Activated T-cell treated with anti-CD3 and anti-CD28 coated beads, Interleukin-2, amount 50 U/mL, for 24 hours (primary cell): ENCODE results near the gene FBXO21.
"Not testable (repeated sequence)": the region's sequence is repeated elsewhere in the genome, so short reads cannot be mapped to it uniquely, and the experiment has no call there.

ENCODE experiments used
- DNase-seq: peaks from one replicate; pipeline ENCODE4 v3.0.0-alpha.2; 2020
- H3K27ac Mint-ChIP-seq: 2 replicates; pipeline ENCODE4 v1.8.0; 2020; ENCODE audit warnings: mild to moderate bottlenecking, mixed read lengths
- H3K27me3 Mint-ChIP-seq: 2 replicates; pipeline ENCODE4 v1.8.0; 2020; ENCODE audit warnings: mixed read lengths
- H3K36me3 Mint-ChIP-seq: 2 replicates; pipeline ENCODE4 v1.8.0; 2020; ENCODE audit warnings: low read depth, mixed read lengths
- H3K4me1 Mint-ChIP-seq: 2 replicates; pipeline ENCODE4 v1.8.0; 2020; ENCODE audit warnings: low read depth, mixed read lengths
- H3K4me3 Mint-ChIP-seq: 2 replicates; pipeline ENCODE4 v1.8.0; 2020; ENCODE audit warnings: mild to moderate bottlenecking, moderate library complexity, mixed read lengths
- H3K9me3 Mint-ChIP-seq: 2 replicates; pipeline ENCODE4 v1.8.0; 2020; ENCODE audit warnings: mixed read lengths

Gene FBXO21

GRCh38 chr12:117188961-117189724 lies 1.1 kb downstream of the FBXO21 start:
- Mint-ChIP-seq H3K27ac (peak overlapping the region; percentile 87), H3K9me3 (no peaks in the 10 kb centered on the region), H3K27me3 (no peaks in the 10 kb centered on the region), H3K4me1 (peaks cover 34% of the 10 kb centered on the region), H3K4me3 (peak overlapping the region; percentile 92), H3K36me3 (peaks cover 49% of the 10 kb centered on the region)
- no peak for DNase-seq

DNA sequence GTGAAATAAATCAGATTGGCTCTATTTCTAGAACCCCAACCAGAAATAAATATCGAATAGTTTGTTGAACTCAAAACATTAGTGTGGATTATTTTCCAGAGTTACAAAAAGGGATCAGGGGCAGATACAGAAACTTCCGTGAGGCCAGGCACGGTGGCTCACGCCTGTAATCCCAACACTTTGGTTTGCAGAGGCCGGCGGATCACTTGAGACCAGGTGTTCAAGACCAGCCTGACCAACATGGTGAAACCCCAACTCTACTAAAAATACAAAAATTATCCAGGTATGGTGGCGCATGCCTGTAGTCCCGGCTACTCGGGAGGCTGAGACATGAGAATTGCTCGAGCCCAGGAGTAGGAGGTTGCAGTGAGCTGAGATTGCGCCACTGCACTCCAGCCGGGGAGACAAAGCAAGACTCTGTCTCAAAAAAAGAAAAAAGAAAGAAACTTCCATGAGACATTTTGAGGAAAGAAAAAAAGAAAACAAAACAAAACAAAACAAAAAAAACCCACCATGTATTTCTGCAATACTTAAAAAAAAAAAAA lies 2.1 kb downstream of the FBXO21 start:
- Mint-ChIP-seq H3K4me3 (peak overlapping the region; percentile 92), H3K9me3 (no peaks in the 10 kb centered on the region), H3K27ac (no peak overlapping the region), H3K4me1 (peaks cover 34% of the 10 kb centered on the region), H3K36me3 (peaks cover 59% of the 10 kb centered on the region), H3K27me3 (no peaks in the 10 kb centered on the region)
- no peak for DNase-seq

DNA sequence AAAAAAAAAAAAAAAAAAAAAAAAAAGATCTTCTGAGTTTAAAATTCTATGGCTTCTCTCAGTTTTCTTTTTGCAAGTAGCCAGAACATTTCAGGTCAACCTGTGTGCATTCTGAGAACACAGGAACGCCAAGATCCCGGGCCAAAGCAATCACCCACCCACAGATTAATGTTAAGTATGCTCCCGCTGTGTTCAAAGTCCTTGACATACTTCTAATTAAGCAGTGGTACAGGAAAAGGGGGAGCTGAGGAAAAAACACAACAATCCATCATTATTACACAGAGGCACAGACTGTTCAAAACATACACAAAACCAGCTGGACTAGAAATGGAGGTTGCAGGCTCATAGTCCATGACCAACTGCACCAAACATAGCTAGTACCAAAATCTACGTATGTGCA lies 2.8 kb downstream of the FBXO21 start:
- H3K9me3 Mint-ChIP-seq, result no peaks in the 10 kb centered on the region
- peaks cover 34% of the 10 kb centered on the region for H3K4me1 Mint-ChIP-seq
- no peak for DNase-seq
- peak overlapping the region; percentile 65 for H3K27ac Mint-ChIP-seq
- H3K27me3 Mint-ChIP-seq, result no peaks in the 10 kb centered on the region
- no peak overlapping the region for H3K4me3 Mint-ChIP-seq
- peaks cover 66% of the 10 kb centered on the region for H3K36me3 Mint-ChIP-seq

GRCh38 chr12:117182866-117183265 lies 7.4 kb downstream of the FBXO21 start:
- no peaks in the 10 kb centered on the region for H3K9me3 Mint-ChIP-seq
- no peak for DNase-seq
- H3K27me3 Mint-ChIP-seq, result no peaks in the 10 kb centered on the region
- H3K27ac Mint-ChIP-seq, result no peak overlapping the region
- H3K4me1 Mint-ChIP-seq, result peaks cover 26% of the 10 kb centered on the region
- H3K4me3 Mint-ChIP-seq, result no peak overlapping the region
- peaks cover 93% of the 10 kb centered on the region for H3K36me3 Mint-ChIP-seq

DNA sequence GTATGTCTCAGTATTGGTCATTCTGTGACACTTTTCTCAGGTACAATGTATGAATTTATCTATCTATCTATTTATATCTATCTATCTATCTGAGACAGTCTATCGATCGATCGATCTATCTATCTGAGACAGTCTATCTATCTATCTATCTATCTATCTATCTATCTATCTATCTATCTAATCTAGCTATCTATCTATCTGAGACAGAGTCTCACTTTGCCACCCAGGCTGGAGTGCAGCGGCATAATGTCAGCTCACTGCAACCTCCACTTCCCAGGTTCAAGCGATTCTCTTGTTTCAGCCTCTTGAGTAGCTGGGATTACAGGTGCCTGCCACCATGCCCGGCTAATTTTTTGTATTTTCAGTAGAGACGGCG lies 8.8 kb downstream of the FBXO21 start:
- H3K9me3 Mint-ChIP-seq, H3K27me3 Mint-ChIP-seq, DNase-seq, H3K4me3 Mint-ChIP-seq, H3K27ac Mint-ChIP-seq: not testable (repeated sequence)
- H3K4me1 Mint-ChIP-seq, result peaks cover 20% of the 10 kb centered on the region
- peaks cover 95% of the 10 kb centered on the region for H3K36me3 Mint-ChIP-seq

DNA sequence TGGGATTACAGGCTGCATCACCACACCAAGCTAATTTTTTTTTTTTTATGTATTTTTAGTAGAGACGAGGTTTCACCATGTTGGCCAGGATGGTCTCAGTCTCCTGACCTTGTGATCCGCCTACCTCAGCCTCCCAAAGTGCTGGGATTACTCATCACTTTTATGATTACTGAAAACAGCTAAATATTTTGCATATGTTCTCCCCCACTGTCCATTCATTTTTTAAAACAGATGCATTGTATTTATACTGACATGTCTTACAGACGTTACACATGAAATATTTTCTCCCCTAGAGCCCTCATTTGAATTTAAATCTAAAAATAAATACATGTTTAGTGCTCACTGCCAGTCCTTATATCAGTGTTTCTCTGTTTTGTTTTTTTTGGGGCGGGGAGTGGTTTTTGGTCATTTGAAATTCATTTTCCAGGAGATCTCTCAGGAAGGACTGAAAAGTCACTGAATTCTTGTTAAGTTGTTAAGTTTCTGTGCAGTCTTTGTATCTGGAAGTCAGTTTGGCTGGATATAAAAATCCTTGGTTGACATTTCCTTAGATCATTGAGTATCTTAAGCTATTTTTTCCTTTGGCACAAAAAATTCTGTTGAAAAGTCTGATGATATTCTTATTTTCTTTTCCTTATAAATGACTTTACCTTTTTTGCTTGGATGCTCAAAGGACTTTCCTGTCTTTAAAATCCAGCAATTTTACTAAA lies 9.4 kb downstream of the FBXO21 start:
- H3K4me3 Mint-ChIP-seq, result no peak overlapping the region
- DNase-seq, result no peak
- peaks cover 22% of the 10 kb centered on the region for H3K4me1 Mint-ChIP-seq
- H3K9me3 Mint-ChIP-seq, result no peaks in the 10 kb centered on the region
- H3K27ac Mint-ChIP-seq, result no peak overlapping the region
- H3K27me3 Mint-ChIP-seq, result no peaks in the 10 kb centered on the region
- peaks cover 95% of the 10 kb centered on the region for H3K36me3 Mint-ChIP-seq

DNA sequence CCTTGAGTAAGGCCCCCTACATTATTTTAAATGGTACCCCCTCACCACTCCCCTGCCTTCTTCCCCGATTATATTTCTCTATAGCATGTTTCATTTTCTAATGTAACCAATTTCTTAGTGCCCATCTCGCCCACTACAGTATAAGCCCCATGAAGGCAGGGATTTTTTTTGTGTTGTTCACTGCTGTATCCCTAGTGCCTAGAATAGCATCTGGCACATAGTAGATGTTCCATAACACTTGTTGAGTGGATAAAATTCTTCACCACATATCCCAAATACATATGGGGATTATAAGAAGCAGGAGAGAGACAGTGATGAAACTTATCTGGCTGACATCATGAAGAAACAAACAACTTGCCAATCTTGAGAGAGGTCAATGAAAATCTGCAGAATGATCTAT lies 11.5 kb downstream of the FBXO21 start:
- H3K9me3 Mint-ChIP-seq, result no peaks in the 10 kb centered on the region
- no peak for DNase-seq
- H3K4me1 Mint-ChIP-seq, result peaks cover 18% of the 10 kb centered on the region
- H3K27me3 Mint-ChIP-seq, result no peaks in the 10 kb centered on the region
- H3K27ac Mint-ChIP-seq, result no peak overlapping the region
- peaks cover 97% of the 10 kb centered on the region for H3K36me3 Mint-ChIP-seq
- no peak overlapping the region for H3K4me3 Mint-ChIP-seq

- Mint-ChIP-seq H3K27me3 (no peaks in the 10 kb centered on the region), H3K4me1 (peaks cover 18% of the 10 kb centered on the region), H3K36me3 (peaks cover 97% of the 10 kb centered on the region), H3K27ac (peak overlapping the region; percentile 44), H3K9me3 (no peaks in the 10 kb centered on the region), H3K4me3 (no peak overlapping the region)
- DNase-seq, result peak; percentile 5
These were observed 12.0 kb downstream of the FBXO21 start for GRCh38 chr12:117178301-117178700.

DNA sequence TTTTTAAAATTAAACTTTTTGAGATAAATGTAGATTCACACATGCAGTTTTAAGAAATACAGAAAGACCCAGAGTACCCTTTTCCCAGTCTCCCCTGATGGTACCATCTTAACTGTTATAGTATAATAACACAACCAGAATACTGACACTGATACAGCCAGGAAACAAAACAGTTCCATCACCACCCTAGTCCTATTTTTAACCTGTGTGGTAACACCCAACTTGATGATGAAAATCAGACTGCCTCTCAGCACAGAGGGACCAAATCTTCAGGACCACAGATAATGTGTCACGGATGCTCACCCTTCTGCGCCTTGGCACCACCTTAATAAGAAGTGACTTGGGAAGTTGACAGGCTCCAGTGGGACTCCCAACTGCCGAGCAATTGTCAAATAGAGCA lies 18.1 kb downstream of the FBXO21 start:
- no peak for DNase-seq
- H3K4me1 Mint-ChIP-seq, result peaks cover 6% of the 10 kb centered on the region
- H3K27ac Mint-ChIP-seq, result peak overlapping the region; percentile 7
- no peaks in the 10 kb centered on the region for H3K9me3 Mint-ChIP-seq
- H3K4me3 Mint-ChIP-seq, result no peak overlapping the region
- no peaks in the 10 kb centered on the region for H3K27me3 Mint-ChIP-seq
- H3K36me3 Mint-ChIP-seq, result peaks cover 97% of the 10 kb centered on the region

- peaks cover 97% of the 10 kb centered on the region for H3K36me3 Mint-ChIP-seq
- H3K27ac Mint-ChIP-seq, result peak overlapping the region; percentile 53
- H3K27me3 Mint-ChIP-seq, result no peaks in the 10 kb centered on the region
- peaks cover 6% of the 10 kb centered on the region for H3K4me1 Mint-ChIP-seq
- no peak for DNase-seq
- H3K4me3 Mint-ChIP-seq, result no peak overlapping the region
- no peaks in the 10 kb centered on the region for H3K9me3 Mint-ChIP-seq
These were observed 18.6 kb downstream of the FBXO21 start for GRCh38 chr12:117171499-117172162.

DNA sequence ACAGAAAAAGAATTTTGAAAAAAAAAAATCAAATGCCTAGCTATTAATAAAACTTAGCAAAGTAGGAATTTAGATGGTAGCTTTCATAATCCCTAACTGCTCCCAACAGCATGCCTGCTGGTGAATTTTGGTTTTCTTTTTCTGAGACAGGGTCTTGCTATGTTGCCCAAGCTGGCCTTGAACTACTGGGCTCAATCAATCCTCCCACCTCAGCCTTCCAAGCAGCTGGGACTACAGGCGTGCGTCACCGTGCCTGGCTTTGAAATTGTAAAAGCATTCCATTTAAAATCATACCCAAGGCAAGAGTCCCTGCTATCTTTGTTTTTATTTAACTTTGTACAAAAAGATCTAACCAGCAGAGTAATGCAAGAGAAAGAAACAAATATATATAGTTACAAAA lies 20.7 kb downstream of the FBXO21 start:
- no peak overlapping the region for H3K27ac Mint-ChIP-seq
- no peak overlapping the region for H3K4me3 Mint-ChIP-seq
- H3K36me3 Mint-ChIP-seq, result peaks cover 97% of the 10 kb centered on the region
- DNase-seq, result no peak
- H3K4me1 Mint-ChIP-seq, result peaks cover 3% of the 10 kb centered on the region
- no peaks in the 10 kb centered on the region for H3K9me3 Mint-ChIP-seq
- no peaks in the 10 kb centered on the region for H3K27me3 Mint-ChIP-seq

GRCh38 chr12:117168976-117169375 lies 21.3 kb downstream of the FBXO21 start:
- H3K27ac Mint-ChIP-seq, result peak overlapping the region; percentile 38
- H3K4me1 Mint-ChIP-seq, result peaks cover 3% of the 10 kb centered on the region
- H3K4me3 Mint-ChIP-seq, result no peak overlapping the region
- no peak for DNase-seq
- peaks cover 97% of the 10 kb centered on the region for H3K36me3 Mint-ChIP-seq
- no peaks in the 10 kb centered on the region for H3K27me3 Mint-ChIP-seq
- H3K9me3 Mint-ChIP-seq, result no peaks in the 10 kb centered on the region

- Mint-ChIP-seq H3K4me1 (peaks cover 3% of the 10 kb centered on the region), H3K27ac (no peak overlapping the region), H3K4me3 (no peak overlapping the region), H3K36me3 (peaks cover 96% of the 10 kb centered on the region), H3K9me3 (no peaks in the 10 kb centered on the region), H3K27me3 (no peaks in the 10 kb centered on the region)
- no peak for DNase-seq
These were observed 22.5 kb downstream of the FBXO21 start for GRCh38 chr12:117167769-117168168.

- Mint-ChIP-seq H3K4me1 (peaks cover 3% of the 10 kb centered on the region), H3K36me3 (peaks cover 96% of the 10 kb centered on the region), H3K27ac (no peak overlapping the region), H3K9me3 (no peaks in the 10 kb centered on the region), H3K27me3 (no peaks in the 10 kb centered on the region), H3K4me3 (no peak overlapping the region)
- no peak for DNase-seq
These were observed 24.2 kb downstream of the FBXO21 start for GRCh38 chr12:117166107-117166506.

DNA sequence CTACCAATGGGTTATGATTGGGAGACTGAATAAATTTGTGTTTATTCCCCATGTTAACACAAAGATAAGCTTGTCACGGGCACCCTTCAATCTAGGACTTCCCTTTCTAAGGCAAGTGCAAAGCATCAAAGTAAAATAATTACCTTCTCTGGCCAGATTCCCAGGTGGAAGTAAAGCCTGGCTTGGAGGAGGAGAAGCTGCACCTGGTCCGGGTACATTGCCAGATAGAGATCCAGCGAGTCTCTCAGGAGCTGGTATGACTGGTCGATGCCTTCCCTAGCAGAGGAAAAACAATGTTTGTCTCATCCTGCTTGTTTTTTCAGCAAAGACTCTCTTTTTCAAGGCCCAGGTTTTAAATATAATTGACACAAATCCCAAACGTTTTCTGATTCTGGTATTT lies 24.9 kb downstream of the FBXO21 start:
- Mint-ChIP-seq H3K4me1 (no peaks in the 10 kb centered on the region), H3K4me3 (no peak overlapping the region), H3K27ac (peak overlapping the region; percentile 44), H3K9me3 (no peaks in the 10 kb centered on the region), H3K27me3 (no peaks in the 10 kb centered on the region), H3K36me3 (peaks cover 96% of the 10 kb centered on the region)
- DNase-seq, result no peak
